Activated T-cell treated with anti-CD3 and anti-CD28 coated beads for 24 hours (primary cell): ENCODE data around the gene BBX.

Source experiments
- DNase-seq: peaks from one replicate; pipeline ENCODE4 v3.0.0-alpha.2; 2020; ENCODE audit warnings: low read depth

Gene BBX

DNA sequence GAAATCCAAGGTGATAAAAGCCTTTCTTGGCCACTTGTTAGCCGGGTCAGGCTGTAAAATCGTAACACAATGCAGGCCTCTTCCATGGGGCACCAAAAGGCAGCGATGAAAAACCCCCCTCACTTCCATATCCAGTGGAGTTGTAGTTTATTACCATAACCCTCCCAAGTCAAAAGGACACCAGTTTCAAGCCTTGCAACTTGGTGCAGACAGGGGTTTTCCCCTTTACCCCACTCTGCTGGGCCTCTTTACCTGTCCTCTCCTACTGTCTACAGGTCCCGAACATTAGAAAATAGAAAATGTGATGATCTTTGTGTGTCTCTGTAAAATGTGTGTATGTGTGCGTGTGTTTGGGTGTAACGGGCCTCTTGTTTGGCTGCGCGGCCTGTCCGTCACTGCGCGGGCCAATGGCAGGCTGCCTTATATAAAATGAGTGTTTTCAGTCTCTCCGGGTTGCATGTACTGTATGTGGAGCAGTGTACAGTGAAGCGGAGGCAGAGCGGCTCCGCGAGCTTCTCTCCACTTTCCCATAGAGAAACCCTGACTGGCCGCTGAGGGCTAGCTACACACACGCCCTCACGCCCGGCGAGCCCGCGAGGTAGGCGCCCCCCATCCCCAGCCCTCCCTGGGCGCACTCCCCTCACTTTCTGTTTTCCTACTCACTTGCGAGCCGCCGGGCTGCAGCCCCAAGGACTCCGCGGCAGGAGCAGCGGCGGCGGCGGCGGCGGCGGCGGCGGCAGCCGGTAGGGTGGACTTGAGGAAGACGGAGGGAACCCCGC lies at the start of gene BBX:
TSS of gene BBX (plus strand) at position 453 of the 779 bp plus-strand sequence. CDS start 187,499 bp downstream, outside the sequence.
- DNase-seq = peak; percentile 90

DNA sequence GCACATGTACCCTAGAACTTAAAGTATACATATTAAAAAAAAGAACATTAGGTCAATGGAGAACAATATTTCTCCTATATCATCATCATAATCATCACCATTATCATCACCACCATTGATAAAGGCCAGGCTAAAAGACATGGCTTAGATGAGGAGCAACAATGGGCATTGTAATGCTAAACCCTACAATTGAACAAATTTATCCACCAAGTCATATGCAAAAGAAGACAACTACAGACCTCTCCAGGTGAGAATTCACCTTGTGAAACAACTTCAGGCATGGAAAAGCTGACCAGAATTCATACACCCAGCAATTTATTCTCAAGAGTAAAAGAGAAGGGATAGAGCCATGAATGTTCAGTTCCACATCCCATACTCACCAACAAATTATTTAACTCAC lies 46.3 kb upstream of the BBX start:
- DNase-seq = no peak

DNA sequence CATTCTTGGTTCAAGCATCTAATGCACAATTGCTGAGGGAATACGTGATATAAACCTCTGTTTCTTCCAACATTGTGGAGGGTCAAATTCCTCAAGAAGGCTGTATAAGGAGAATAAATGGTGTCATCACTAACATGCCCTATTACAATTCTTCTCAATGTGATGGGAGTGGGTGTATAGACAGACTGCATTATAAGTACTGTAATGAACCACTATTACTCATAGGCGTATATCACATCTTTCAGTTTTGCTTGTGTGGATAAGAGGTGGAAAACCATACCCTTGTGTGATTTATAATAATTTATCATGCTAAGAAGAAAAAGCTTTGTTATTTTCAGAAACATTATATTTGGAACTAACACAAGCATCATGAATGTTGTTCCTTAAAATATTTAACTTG lies 35.3 kb upstream of the BBX start:
- no peak for DNase-seq

DNA sequence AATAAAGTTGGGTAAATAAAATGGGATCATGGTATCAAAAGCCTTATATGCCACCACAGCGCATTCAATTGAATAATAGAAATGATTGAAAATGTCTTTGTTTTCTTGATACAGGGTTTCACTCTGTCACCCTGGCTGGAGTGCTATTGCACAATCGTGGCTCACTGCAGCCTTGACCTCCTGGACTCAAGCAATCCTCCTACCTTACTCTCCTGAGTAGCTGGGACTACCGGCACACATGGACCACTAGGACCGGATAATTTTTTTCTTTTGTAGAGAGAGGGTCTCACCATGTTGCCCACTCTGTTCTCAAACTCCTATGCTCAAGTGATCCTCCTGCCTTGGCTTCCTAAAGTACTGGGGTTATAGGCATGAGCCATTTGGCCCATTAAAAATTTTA lies 33.8 kb upstream of the BBX start:
- DNase-seq = no peak

DNA sequence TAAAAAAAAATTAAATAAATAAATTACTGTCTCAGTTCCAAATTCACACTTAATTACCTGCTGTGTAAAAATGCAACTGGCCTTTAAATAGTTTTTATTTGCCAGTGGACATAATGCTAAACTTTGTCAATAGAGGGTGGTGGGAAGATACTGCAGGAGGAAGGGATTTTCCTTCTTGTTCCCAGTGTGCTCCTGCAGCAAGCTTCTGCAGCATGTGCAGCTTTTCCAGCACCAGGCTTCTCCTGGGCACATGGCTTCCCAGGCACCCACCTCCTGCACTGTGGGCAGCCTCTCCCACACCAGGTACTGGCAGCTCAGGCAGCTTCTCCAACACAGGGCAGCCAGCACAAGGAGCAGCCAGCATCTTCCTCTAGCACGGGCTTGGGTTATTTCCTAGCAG lies 29.6 kb upstream of the BBX start:
- DNase-seq = no peak

DNA sequence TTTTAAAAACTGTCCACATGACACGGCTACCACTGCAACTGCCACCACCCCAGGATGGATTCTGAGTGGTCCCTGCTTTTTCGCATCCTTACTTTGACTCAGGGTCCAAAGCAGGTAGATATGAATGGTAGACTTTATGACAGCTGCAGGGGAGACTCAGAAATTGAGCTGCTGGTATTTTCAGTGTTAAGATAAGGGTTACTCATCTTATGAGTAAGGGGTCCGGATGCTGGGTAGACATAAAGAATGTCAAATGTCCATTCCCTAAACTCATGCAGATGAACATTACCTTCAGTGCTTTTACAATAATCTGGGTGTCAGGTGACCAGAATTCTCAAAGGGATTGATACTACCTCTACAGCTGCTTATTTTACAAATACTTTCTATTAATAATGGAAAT lies 25.9 kb upstream of the BBX start:
- DNase-seq = no peak

DNA sequence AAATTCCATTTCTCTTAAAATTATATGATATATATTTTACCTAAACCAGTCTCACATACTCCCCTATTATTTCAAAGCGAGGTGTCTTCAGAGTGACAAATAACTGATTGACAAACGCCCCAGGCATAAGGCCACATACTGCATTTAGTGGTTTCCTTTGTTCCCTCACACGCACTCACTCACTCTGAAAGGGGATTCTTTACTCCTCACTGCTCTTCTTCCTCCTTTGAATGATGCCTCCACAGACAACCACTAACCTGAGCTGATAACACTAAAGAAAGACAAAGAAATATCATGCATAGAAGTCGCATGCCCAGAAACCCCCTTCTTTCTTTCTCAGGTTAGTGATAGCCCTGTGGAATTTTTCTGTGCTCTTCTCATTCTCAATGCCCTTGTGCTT lies 24.1 kb upstream of the BBX start:
- no peak for DNase-seq

DNA sequence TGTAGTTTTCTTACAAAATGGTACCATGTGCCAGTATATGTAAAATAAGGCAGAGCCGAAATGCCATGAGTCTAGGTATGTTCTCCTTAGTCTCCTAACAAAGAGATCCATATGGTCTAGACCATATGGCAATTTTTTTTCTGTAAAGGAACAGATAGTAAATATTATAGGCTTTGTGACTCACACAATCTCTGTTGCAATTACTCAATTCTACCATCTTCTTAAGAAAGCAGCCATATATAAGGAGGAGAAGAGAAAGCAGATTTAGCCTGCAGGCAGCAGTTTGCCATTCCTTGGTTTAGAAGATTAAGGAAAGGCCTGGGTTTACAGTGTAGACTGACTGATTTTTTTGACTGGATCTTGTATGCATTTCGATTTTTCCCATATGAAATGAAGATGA lies 16.3 kb upstream of the BBX start:
- no peak for DNase-seq

DNA sequence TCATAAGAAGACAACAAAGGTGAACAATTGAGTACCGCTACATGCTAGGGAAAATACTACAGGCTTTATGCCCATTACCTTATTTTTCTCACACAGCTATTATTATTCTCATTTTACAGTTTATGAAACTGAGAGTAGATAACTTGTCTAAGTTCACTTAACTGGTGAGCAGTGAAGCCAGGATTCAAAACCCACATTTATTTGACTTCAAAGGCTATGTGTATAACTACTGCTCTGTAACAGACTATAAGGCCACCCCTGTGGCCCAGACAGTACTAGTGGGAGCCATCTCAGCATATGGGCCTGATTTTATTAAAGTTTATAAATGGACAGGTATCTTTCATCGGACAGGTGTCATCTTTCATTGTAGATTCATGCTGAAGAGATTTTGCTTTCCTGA lies 14.4 kb upstream of the BBX start:
- no peak for DNase-seq

DNA sequence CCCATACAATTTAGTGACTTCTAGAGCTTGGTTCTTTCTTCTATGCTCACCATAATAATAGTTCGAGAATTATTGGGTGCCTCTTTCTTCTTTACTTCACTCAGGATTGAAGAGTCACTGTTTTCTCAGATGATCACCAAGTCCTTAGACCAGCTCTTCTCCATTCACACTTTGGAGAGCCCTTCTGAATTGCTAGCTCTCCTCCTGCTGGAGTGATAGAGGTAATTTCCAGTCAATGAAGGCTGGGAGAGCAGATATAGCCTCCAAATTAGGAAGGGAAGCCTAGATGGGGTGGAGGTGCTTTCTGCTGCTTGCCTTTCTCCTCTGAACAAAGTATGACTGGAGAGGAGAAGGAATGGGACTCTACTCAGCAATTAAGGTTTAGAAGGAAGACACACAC lies 10.7 kb upstream of the BBX start:
- no peak for DNase-seq

DNA sequence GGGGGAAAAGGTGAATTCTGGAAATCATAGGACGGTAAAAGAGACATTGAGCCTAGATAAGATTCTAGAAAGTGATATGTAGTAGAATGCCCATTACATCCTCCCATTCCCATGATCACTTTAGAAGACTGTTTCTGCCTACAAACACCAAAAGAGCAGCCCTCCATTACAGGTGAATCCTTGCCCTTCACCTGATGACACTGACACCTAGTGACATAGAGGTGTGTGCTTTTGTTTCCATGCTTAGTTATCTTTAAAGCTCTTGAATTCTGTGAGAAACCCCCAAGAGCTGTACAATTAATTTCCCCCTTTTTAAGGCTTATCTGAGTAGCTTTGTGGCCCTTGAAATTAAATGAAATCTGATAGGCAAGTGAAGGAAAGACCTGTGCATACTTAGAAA lies 8.3 kb upstream of the BBX start:
- DNase-seq = no peak

DNA sequence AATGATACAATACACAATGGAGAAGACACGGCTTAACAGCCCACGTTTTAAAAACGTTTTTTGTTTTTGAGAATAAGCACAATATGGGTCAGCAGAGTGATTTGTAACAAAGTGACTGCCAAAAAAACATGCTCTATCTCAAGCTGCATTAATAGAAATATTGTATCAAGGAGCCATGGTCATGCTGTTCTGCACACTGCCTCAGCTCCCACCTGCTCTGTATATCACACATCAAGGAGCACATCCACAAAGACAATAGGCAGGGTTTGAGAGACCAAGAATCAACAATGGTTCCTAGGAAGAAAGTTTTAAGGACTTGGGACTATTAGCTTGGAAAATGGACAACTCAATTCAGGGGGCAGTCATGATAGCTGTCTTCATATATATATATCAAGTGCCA lies 6.3 kb upstream of the BBX start:
- DNase-seq = no peak

DNA sequence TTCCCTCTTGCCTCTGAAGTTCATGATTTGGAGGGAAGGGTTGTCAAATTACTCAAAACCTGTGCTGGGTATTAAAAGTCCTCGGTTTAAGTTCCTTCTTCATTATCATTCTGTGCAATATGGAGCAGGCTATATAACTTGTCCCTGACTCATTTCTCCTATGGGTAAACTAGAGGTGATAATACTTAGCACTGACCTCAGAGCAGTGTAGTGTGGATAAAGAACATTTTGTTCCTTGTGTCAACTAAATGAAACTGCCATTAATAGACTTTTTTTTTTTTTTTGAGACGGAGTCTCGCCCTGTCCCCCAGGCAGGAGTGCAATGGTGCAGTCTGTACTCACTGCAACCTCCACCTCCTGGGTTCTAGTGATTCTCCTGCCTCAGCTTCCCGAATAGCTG lies 2.2 kb upstream of the BBX start:
- no peak for DNase-seq

DNA sequence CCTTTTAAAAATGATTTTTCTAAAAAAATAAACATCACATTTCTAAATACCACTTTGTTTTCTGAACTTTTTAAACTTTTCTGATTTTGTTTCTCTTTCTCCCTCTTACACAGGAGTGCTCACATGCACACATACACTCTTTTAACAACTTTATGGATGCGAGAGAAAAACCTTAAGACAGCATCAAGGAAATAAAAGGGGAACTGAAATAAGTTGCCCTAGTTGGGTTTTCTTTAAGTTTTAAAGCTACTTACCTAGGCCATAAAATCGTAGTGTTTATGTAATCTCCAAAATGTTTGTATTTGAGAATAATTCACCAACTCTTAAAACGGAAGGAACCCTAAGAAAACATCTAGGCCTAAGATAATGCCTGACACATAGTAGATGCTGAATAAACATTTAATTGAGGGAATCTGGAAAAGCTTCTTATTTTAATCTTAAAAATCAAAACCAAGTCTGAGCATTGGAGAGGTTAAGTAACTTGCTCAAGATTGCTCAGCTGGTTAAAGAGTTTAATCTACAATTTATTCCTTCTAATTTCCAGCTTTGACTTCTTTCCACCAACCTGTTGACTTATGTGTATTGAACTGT lies 1.2 kb upstream of the BBX start:
- no peak for DNase-seq

DNA sequence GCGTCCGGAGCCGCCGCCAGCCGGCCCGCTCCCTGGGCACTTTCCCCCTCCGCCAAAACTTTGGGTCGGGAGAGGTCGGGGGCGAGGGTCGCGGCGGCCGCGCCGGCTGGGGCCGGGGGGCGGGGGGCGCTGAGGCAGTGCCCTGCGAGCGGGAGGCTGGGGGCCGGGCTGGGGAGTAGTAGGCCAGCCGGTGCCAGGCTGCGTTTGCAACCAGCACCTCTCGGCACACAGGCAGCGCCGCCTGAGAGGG lies 452 bp downstream of the BBX start:
- DNase-seq = no peak

DNA sequence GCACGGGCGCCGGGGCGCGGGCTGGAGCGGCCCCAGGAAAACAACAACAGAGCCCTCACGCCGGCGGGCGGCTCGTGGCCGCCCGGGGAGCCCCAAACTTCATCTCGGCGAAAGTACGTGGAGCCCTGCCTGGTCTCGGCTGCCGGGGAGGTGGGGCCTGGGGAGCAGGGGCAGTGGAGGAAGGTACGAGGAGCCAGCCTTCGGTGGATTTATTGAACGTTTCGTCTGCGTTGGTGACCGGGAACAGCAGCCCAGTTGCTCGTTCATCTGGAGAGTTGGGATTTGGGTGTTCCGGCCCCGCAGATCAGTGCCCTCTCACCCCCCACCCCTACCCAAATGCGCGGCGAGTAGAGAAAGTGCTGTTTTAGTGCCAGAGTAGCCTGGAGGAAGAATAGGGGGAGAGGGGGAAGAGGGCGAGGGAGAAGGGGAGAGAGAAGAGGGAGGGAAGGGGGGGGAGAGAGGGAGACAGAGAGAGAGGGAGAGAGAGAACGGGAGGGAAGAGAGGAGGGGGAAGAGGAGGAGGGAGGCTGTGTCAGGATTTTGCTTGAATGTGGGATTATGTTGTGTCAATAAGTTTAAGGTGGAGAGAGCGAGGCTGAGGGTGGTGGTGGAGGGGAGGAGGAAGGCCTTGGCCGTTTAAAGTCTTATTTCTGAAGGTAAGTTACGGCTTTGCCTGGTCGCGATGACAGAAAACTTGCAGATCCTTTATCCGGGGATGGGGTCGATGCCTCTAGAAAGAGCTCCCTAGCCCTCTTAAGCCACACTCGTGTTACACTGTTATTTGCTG lies 970 bp downstream of the BBX start:
- DNase-seq = peak; percentile 41

DNA sequence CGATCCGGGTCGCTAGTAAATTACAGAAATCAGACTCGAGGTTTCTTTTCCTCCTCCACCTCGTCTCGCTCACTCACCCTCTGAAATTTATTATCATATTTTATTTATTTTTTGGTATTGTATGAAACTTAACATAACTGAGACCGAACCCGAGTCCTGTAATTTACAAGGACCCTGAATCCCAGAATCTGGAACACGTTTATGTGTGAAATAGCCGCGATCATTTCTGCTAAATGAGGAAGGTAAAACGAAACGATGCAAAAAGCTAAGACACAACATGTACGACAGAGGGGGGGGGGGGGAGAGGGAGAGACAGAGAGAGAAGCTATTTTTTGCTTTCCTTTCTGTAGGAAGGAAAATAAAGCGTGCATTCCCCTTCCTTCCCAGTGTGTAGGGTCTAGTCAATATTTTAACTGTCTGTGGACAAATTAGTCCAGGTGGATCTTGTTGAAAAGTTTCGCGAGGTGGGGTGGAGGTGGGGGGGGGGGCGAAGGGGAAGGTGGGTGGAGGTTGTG lies 1.6 kb downstream of the BBX start:
- DNase-seq = no peak

DNA sequence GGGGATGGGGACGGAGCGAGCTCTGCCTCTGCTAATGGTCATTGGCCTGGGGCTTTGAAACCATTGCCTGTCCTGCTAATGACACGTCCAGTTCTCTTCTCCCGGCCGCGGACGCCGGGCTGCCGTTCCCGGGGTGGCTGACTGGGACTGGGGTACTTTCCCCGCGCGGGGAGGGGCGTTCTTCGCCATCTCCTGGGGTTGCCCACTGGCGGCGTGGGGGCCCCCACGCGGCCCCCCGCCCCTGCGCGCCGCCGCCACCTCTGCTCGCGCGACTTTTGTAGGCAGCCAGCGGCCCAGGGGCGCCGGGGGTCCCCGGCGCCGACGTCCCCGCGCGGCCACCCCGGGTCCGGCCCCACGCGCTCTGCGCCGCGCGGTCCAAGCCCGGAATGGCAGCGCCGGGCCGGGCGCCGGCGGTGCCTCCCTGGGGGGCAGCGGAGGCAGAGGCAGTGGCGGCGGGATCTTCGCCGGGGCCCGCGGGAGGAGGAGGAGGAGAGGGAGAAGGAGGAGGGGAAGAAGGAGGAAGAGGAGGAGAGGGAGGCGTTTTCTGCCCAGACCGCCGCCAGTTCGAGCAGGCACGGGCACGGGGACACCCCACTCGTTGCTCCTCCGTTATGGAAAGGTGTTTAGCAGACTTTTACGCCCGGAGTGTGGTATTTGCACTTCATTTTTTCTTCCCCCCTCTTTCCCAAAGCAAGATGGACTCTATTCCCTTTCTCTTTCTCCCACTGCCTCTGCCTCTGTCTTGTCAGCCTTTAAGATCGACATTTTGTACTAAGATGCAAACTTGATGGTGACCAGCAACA lies 2.3 kb downstream of the BBX start:
- peak; percentile 31 for DNase-seq

DNA sequence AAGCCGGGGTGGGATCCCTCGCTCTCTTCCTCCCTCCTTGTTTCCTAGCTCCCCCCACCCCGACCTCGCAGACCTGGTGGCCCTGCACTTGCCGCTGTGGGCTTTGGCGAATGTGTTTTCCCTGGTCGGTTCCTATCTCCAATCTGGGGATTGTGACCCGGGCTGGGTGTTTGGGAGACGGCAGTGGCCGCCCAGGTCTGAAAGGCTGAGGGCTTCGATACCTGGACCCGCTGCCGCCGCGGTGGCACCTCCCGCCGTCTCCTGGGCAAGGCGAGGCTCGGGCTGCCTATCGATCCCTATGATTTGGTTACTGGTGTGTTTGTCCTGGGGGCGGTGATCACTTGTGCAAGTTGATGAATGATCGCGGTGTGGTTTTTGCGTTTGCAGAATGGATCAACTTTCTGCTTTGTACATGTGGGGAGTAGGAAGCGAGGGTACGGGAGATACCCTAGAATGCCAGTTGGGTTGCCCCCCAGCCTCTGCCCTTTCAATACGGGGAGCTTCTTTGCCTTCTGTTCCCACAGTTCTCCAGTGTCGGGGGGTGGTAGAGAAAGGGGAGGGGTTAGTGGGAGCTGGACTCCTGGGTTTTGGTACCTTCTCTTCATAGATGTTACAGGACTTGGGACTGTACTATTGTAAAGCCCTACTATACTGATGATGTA lies 3.0 kb downstream of the BBX start:
- DNase-seq = peak; percentile 2

DNA sequence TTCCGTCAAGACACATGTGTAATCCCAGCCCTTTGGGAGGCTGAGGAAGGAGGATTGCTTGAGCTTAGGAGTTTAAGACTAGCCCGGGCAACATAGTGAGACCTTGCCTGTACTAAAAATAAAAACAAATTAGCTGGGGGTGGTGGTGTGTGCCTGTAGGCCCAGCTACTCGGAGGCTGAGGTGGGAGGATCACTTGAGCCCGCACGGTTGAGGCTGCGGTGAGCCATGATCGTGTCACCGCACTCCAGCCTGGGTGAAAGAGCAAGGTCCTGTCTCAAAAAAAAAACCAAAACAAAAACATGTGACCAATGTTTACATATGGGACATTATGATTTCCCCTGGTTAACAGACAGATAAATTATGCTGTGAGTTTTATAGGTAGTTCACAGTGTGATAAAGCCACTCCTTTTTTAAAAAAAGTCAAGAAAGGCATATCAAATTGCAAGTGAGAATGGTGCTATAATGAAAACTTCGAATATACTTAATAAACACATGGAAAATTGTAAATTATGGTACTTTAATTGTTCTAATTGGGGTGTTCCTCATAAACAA lies 9.2 kb downstream of the BBX start:
- DNase-seq = no peak

DNA sequence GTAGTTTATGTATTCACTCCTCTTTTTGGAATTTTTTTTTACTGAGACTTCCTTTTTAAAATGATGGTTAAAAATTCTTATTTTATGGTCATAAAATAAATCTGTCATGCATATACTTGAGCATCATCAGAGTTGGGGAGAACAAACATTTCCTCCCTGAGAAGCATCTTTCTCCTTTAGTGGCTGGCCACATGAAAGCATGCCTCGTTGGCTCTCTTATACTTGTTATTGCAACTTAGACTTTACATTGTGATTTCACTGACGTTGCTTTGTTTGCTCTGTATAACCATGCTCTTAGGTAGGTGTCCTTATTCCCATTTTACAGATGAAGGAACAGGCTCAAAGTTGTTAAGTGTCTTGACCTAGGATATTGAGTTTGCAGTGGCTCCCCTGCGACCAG lies 18.1 kb downstream of the BBX start:
- DNase-seq = no peak

DNA sequence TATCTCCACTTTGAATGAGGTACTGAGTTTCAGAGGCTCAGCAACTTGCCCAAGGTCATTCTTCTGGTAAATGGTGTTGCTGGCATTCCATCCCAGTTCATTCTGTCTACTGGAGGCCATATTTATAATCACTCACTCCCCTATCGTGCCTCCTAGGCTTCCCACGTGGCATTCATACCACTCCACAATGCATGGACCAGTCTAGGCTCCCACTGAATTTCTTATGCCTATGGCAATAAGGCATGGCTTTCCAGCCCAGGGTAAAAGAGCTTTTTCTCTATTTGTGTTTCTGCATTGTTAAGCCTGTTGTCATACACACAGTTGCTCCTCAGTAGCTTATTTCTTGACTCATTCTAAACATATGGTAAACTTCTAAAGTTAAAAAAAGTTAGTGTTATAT lies 19.9 kb downstream of the BBX start:
- no peak for DNase-seq
